Left ventricle myocardium inferior (tissue), 1 donor: ENCODE data around the gene ELOVL6. TPM values are rescaled to one million over a fixed set of nuclear protein-coding genes. Genes with fewer than 3 reads are reported as not detected.

ENCODE experiments used
- DNase-seq: peaks from one replicate; pipeline ENCODE4 v3.0.0-alpha.2; 2020
- H3K27ac ChIP-seq: fragments of 200-600 bp; replicated peaks from 2 replicates; pipeline ENCODE4 v1.8.0; 2021
- H3K27me3 ChIP-seq: fragments of 200-600 bp; 2 replicates; pipeline ENCODE4 v1.8.0; 2021; ENCODE audit warnings: low read depth
- H3K36me3 ChIP-seq: fragments of 200-600 bp; 2 replicates; pipeline ENCODE4 v1.8.0; 2021
- H3K4me1 ChIP-seq: fragments of 200-600 bp; 2 replicates; pipeline ENCODE4 v1.8.0; 2021
- H3K4me3 ChIP-seq: fragments of 200-600 bp; 2 replicates; pipeline ENCODE4 v1.8.0; 2021; ENCODE audit warnings: mild to moderate bottlenecking, moderate library complexity
- H3K9me3 ChIP-seq: fragments of 200-600 bp; replicated peaks from 2 replicates; pipeline ENCODE4 v1.8.0; 2021
- CTCF ChIP-seq: fragments of 200-600 bp; IDR thresholded peaks from 2 replicates; pipeline ENCODE4 v1.8.0; 2021; ENCODE audit warnings: antibody characterized with exemption, mild to moderate bottlenecking, borderline replicate concordance
- intact Hi-C: fragments of 100-400 bp; cut with micrococcal nuclease; formaldehyde crosslinking; loops from one replicate; pipeline ENCODE4 v1.11.0; 2022
- total RNA-seq: library from RNA; stranded (reverse); fragmentation: NEBNext Ultra II Directional; extraction: Animal tissue kit (Norgen Biotek cat#: 25700); gene quantifications from one replicate; pipeline ENCODE4 v1.2.1, GENCODE V29; 2021
- donor health status: DM: no; HTN: yes; CAD: no; lungs with severe emphysema.

ELOVL6 gene
- total RNA-seq, 1 donor from 2014 or later: 2.6 TPM

GRCh38 chr4:110104661-110105060 lies 93.8 kb downstream of the ELOVL6 start:
- no peak for DNase-seq
- Histone ChIP-seq H3K4me3 (no peak overlapping the region), H3K36me3 (no peaks in the 10 kb centered on the region), H3K9me3 (no peaks in the 10 kb centered on the region), H3K27me3 (no peaks in the 10 kb centered on the region), H3K4me1 (peaks cover 8% of the 10 kb centered on the region), H3K27ac (no peak overlapping the region)
- intact Hi-C loops: no loop called here
- TF ChIP-seq CTCF: no peak

GRCh38 chr4:110099638-110100037 lies 98.8 kb downstream of the ELOVL6 start:
- Histone ChIP-seq H3K4me1 (no peaks in the 10 kb centered on the region), H3K9me3 (no peaks in the 10 kb centered on the region), H3K36me3 (no peaks in the 10 kb centered on the region), H3K27ac (no peak overlapping the region), H3K27me3 (peaks cover 5% of the 10 kb centered on the region), H3K4me3 (no peak overlapping the region)
- no peak for TF ChIP-seq CTCF
- intact Hi-C loops: no loop called here
- no peak for DNase-seq

GRCh38 chr4:110096405-110096804 lies 102.0 kb downstream of the ELOVL6 start:
- no peak for TF ChIP-seq CTCF
- no peak overlapping the region for H3K27ac ChIP-seq
- no peaks in the 10 kb centered on the region for H3K9me3 ChIP-seq
- no peaks in the 10 kb centered on the region for H3K4me1 ChIP-seq
- no peak overlapping the region for H3K4me3 ChIP-seq
- no peak for DNase-seq
- H3K36me3 ChIP-seq: no peaks in the 10 kb centered on the region
- intact Hi-C loops: no loop called here
- H3K27me3 ChIP-seq: peaks cover 13% of the 10 kb centered on the region

GRCh38 chr4:110092646-110093045 lies 105.8 kb downstream of the ELOVL6 start:
- Histone ChIP-seq H3K27me3 (peaks cover 27% of the 10 kb centered on the region), H3K36me3 (no peaks in the 10 kb centered on the region), H3K9me3 (no peaks in the 10 kb centered on the region), H3K27ac (no peak overlapping the region), H3K4me1 (peaks cover 8% of the 10 kb centered on the region), H3K4me3 (no peak overlapping the region)
- no peak for DNase-seq
- TF ChIP-seq CTCF: no peak
- intact Hi-C loops: no loop called here

GRCh38 chr4:110091434-110092140 lies 106.8 kb downstream of the ELOVL6 start:
- Histone ChIP-seq H3K4me3 (no peak overlapping the region), H3K36me3 (no peaks in the 10 kb centered on the region), H3K4me1 (peaks cover 17% of the 10 kb centered on the region), H3K27ac (no peak overlapping the region), H3K9me3 (no peaks in the 10 kb centered on the region), H3K27me3 (peaks cover 27% of the 10 kb centered on the region)
- intact Hi-C loops: no loop called here
- DNase-seq: no peak
- no peak for TF ChIP-seq CTCF
